Tibial artery (tissue), 4 donors: ENCODE results near the gene RUNX1.

Experiments used
- DNase-seq, 2 donors: peaks; one replicate each; pipeline ENCODE4 v3.0.0-alpha.2; 2019
- H3K27ac ChIP-seq, 2 donors: fragments of 200-600 bp; sonication (generic) in 1 of 2; 1 replicate in 1 of 2; 2 replicates in 1 of 2; pipeline ENCODE4 v1.5.1; 2018 to 2019; ENCODE audit warnings: mild to moderate bottlenecking in 1 of 2
- H3K27me3 ChIP-seq, 2 donors: fragments of 200-600 bp; sonication (generic) in 1 of 2; one replicate each; pipeline versions ENCODE4 v1.5.1 to v1.6.0; 2016 to 2019
- H3K36me3 ChIP-seq, 3 donors: fragments of 200-600 bp; sonication (generic) in 2 of 3; one replicate each; pipeline ENCODE4 v1.5.1; 2016 to 2019; ENCODE audit warnings: mild to moderate bottlenecking in 2 of 3
- H3K4me1 ChIP-seq, 4 donors: fragments of 200-600 bp; sonication (generic) in 2 of 4; 1 replicate in 3 of 4; 2 replicates in 1 of 4; pipeline ENCODE4 v1.5.1; 2016 to 2019
- H3K4me3 ChIP-seq, 2 donors: fragments of 200-600 bp; sonication (generic) in 1 of 2; 1 replicate in 1 of 2; 2 replicates in 1 of 2; pipeline ENCODE4 v1.5.1; 2018 to 2019; ENCODE audit warnings: mild to moderate bottlenecking in 2 of 2
- H3K9me3 ChIP-seq, 3 donors: fragments of 200-600 bp; sonication (generic) in 1 of 3; one replicate each; pipeline ENCODE4 v1.5.1; 2016 to 2019
- intact Hi-C: fragments of 100-400 bp; cut with DNase I; formaldehyde crosslinking; loops from one replicate; pipeline ENCODE4 v1.15.0; 2023; ENCODE audit warnings: low total_unique reads
- TF ChIP-seq, protein P1 (sequence below), 2 experiments: fragments of 200-600 bp in 1 of 2; fragments of 450-650 bp in 1 of 2; IDR thresholded peaks; one replicate each; pipeline ENCODE4 v1.5.1; 2017 to 2019; ENCODE audit warnings: antibody characterized with exemption in 2 of 2, mild to moderate bottlenecking in 1 of 2, moderate library complexity in 1 of 2

RUNX1 gene

DNA sequence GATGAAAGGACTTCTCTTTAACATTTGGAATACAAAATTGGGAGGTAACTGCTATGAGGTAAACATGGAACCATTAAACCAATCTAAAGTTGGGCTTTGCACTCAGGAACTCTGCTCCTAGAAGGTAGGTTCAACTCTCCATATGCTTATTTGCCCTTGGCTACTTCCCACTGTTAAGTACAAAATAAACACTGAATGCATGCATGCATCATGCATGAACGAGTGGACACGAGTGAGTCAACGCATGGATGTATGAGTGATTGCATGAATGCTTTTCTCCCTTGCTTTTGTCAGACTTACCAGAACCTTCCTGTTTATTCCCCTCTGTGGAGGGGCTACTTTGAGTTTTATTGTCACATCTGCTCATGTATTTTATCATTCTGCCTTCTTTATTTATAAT is 42.4 kb upstream of the RUNX1 start:
- intact Hi-C loops = no loop called here
- H3K9me3 ChIP-seq = no peaks in the 10 kb centered on the region
- H3K36me3 ChIP-seq = no peaks in the 10 kb centered on the region
- peaks cover 0 to 8% (median 2%) of the 10 kb centered on the region in 4 donors for H3K4me1 ChIP-seq
- DNase-seq = no peak
- H3K27me3 ChIP-seq = no peaks in the 10 kb centered on the region
- H3K27ac ChIP-seq = no peak overlapping the region
- TF ChIP-seq, protein P1, sequence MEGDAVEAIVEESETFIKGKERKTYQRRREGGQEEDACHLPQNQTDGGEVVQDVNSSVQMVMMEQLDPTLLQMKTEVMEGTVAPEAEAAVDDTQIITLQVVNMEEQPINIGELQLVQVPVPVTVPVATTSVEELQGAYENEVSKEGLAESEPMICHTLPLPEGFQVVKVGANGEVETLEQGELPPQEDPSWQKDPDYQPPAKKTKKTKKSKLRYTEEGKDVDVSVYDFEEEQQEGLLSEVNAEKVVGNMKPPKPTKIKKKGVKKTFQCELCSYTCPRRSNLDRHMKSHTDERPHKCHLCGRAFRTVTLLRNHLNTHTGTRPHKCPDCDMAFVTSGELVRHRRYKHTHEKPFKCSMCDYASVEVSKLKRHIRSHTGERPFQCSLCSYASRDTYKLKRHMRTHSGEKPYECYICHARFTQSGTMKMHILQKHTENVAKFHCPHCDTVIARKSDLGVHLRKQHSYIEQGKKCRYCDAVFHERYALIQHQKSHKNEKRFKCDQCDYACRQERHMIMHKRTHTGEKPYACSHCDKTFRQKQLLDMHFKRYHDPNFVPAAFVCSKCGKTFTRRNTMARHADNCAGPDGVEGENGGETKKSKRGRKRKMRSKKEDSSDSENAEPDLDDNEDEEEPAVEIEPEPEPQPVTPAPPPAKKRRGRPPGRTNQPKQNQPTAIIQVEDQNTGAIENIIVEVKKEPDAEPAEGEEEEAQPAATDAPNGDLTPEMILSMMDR (IDR thresholded peaks at IDR 0.05) = no peak
- H3K4me3 ChIP-seq = no peak overlapping the region

DNA sequence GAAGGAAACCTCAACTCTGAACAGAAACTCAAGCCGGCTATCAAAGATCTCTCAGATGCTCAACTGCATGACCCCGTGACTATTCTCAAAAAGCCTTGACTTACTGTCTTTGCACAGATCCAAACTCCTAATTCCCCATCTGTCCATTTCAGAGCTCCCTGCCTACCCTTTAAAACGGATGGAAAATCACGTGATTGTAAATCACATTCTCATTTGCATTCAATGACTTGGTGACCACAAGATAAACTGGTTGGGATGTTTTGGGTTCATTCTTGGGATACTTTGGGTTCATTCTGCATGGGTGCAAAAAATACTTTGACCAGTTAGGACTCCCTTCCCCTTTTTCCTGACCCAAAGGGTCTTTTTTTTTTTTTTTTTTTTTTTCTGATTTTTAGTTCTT is 41.3 kb upstream of the RUNX1 start:
- TF ChIP-seq, protein P1 (IDR thresholded peaks at IDR 0.05) = no peak
- intact Hi-C loops = no loop called here

DNA sequence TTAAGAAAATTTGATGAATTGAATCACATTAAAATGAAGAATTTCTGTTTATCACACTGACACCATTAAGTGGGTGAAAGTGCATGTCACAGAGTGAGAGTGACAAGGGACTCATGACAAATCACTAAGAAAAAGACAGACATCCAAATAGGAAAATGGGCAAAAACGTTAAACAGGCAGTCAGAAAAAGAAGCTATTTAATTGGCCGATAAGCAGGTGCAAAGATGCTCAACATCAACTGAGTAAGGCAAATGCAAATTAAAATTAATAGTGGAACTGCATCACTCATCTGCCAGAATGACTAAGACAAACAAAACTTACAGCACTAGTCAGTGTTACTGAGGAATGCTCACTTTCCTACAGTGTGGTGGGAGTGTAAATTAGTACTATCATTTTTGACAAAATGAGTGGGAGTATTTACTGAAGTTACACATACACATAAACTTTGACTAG is 39.2 kb upstream of the RUNX1 start:
- no peak overlapping the region for H3K4me3 ChIP-seq
- no peak overlapping the region for H3K27ac ChIP-seq
- no peaks in the 10 kb centered on the region for H3K27me3 ChIP-seq
- H3K4me1 ChIP-seq = no peaks in the 10 kb centered on the region
- H3K36me3 ChIP-seq = no peaks in the 10 kb centered on the region
- no peaks in the 10 kb centered on the region for H3K9me3 ChIP-seq
- TF ChIP-seq, protein P1 (IDR thresholded peaks at IDR 0.05) = no peak
- no peak for DNase-seq
- intact Hi-C loops = no loop called here

More for the DNA sequence above, 41.3 kb upstream of the RUNX1 start:
- Histone ChIP-seq H3K27me3 (no peaks in the 10 kb centered on the region), H3K9me3 (no peaks in the 10 kb centered on the region), H3K36me3 (no peaks in the 10 kb centered on the region), H3K27ac (no peak overlapping the region), H3K4me1 (no peaks in the 10 kb centered on the region), H3K4me3 (no peak overlapping the region)
- no peak for DNase-seq

DNA sequence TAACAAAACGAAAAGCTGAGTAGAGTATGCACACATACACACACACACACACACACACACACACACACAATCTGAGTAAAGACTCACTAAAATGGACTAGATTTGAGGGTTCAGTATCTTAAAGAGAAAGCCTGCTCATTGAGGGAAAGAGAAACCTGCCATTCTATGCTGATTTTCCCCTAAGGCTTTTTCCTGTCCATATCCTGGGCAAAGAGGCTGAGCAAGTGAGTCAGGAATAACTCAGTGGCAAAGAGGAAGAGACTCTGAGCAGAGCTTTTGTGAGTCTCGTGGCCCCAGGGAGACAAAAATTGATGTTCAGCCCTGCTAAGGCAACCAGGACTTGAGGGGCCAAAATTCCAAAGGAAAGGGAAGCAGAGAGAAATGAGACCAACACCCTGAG is 37.3 kb upstream of the RUNX1 start:
- DNase-seq = no peak
- H3K27ac ChIP-seq = no peak overlapping the region
- H3K4me3 ChIP-seq = no peak overlapping the region
- no peaks in the 10 kb centered on the region for H3K36me3 ChIP-seq
- no peaks in the 10 kb centered on the region for H3K9me3 ChIP-seq
- no peaks in the 10 kb centered on the region for H3K4me1 ChIP-seq
- H3K27me3 ChIP-seq = no peaks in the 10 kb centered on the region
- intact Hi-C loops = no loop called here
- TF ChIP-seq, protein P1 (IDR thresholded peaks at IDR 0.05) = no peak

DNA sequence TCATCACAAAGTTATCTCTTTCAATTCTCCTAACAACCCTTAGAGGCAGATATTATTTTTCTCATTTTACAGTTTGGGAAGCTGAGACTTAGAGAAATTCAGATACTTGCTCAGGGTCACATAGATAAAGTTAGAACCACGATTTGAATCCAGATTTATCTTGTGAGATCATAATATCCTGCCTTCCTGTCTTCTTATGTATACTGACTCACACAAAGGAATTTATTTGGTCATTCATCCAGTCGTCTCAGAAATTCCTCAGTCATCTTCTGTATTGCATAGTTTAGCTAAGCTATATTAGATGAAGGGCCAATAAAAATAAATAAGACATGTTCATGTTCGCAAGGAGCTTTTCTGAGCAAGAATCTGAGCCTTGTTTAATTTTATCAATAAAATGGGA is 35.8 kb upstream of the RUNX1 start:
- H3K36me3 ChIP-seq = no peaks in the 10 kb centered on the region
- no peak for DNase-seq
- no peaks in the 10 kb centered on the region for H3K27me3 ChIP-seq
- TF ChIP-seq, protein P1 (IDR thresholded peaks at IDR 0.05) = no peak
- H3K4me3 ChIP-seq = no peak overlapping the region
- intact Hi-C loops = no loop called here
- no peak overlapping the region for H3K27ac ChIP-seq
- no peaks in the 10 kb centered on the region for H3K9me3 ChIP-seq
- H3K4me1 ChIP-seq = no peaks in the 10 kb centered on the region

DNA sequence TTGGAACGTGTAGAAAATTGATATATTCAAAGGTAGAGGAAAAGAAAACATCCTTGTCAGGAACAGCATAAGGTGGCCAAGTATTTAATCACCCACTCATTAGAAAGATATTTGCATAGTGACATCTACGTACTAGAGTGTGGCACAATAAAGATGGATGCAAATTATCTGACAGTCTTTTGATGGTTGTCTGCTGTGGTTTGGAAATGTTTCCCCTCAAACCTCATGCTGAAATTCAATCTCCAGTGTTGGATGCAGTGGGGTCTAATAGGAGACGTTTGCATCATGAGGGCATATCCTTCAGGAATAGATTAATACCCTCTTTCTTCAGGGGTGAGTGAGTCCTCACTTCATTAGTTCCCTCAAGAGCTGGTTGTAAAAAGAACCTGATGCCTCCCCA is 34.1 kb upstream of the RUNX1 start:
- Histone ChIP-seq H3K36me3 (no peaks in the 10 kb centered on the region), H3K27ac (no peak overlapping the region), H3K4me1 (no peaks in the 10 kb centered on the region), H3K27me3 (no peaks in the 10 kb centered on the region), H3K9me3 (no peaks in the 10 kb centered on the region), H3K4me3 (no peak overlapping the region)
- DNase-seq = no peak
- TF ChIP-seq, protein P1 (IDR thresholded peaks at IDR 0.05) = no peak
- intact Hi-C loops = no loop called here
